ENCODE results near the gene KMT2A.
A peak's percentile ranks its signal among the peaks of the same experiment; 100 is the strongest.
"Not testable (repeated sequence)": the region's sequence is repeated elsewhere in the genome, so short reads cannot be mapped to it uniquely, and the experiment has no call there.

KMT2A gene

GRCh38 chr11:118435290-118435892 lies 901 bp upstream of the KMT2A start:
- peak; percentile 64 for DNase-seq

DNA sequence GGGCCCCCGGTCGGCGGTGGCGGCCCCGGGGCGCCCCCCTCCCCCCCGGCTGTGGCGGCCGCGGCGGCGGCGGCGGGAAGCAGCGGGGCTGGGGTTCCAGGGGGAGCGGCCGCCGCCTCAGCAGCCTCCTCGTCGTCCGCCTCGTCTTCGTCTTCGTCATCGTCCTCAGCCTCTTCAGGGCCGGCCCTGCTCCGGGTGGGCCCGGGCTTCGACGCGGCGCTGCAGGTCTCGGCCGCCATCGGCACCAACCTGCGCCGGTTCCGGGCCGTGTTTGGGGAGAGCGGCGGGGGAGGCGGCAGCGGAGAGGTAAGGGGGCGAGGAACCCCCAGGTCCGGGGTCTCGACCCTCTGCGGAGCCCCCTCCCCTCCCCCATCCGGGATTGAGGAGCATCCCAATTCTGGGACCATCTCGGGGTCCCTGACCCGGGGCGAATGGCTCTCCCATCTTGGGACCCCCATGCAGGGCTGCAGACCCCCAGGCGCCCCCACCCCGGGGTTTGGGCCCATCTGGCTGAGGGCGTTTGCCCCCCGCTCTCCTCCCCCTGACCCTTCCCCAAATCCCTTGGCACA lies 431 bp downstream of the KMT2A start:
- peak; percentile 49 for DNase-seq

DNA sequence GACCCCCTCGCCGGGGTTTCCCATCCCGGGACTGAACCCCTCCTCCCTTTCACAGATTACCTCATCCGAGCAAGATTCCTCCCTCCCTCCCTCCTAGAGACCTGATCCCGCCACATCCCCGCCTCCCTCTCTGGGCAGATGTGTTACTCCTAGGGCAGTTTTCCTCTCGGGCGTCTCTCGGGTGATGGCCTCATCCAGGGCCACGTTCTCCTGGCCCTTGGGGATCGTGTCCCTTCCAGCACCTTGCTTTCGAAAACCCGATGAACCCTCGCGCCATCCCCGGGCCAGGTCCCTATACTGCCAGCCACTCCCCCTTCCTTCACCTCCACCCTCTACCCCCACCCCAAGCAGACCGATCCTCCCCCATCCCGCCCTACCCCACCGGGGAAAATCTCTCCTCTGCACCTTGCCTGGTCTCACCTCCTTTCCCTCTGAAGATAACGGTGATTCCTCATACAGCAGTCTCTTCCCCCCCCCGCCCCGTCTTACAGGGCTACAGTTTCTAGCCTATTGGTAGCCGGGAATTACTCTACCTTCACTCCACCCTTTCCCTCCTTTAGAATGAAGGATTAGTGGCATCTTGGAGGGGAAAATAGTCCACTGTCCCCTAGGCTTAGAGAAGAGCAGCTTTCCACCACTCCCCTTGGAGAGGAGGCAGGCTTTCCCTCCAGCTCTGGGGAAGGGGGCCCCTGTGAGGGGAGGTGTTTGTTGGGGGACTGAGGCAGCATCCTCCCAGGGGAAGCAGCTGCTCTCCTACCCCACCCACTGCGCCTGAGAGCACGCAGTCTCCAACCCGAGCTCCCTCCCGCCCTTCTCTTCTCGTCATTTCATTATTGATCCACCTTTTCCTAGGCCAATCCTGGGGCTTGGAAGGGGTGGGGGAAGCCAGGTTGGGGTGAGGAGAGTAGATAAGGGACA lies 1.2 kb downstream of the KMT2A start:
- peak; percentile 50 for DNase-seq

DNA sequence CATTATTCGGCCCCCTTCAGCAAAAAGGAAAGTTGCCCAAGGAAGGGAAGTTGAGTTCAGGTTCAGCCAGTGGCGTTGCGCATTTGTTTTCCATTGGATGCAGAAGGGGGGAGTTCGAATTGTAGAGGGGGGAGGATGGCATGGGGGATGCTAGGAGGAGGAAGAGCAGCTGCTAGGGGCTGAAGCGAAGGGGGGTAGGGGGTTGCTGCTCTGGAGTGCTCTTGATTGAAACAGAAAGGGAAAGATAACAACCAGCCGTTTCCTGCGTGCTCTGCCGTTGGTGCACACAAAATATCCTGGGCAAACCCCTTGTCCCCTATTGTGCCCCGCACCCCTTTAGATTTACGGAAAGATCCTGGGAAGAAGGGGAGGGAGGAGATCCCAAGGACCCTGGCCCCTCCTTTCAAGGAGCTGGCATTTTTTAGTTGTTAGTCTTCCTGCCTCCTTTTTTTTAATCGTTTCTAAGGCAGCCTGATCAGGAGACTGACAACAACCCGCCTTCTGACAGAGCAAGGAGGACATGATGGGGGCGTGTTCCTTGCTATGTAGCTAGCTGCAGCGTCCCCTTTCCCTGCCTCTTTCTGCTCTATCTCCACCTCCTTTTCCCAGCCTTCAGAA lies 2.1 kb downstream of the KMT2A start:
- peak; percentile 51 for DNase-seq

GRCh38 chr11:118439646-118440045 lies 3.4 kb downstream of the KMT2A start:
- no peak for DNase-seq

DNA sequence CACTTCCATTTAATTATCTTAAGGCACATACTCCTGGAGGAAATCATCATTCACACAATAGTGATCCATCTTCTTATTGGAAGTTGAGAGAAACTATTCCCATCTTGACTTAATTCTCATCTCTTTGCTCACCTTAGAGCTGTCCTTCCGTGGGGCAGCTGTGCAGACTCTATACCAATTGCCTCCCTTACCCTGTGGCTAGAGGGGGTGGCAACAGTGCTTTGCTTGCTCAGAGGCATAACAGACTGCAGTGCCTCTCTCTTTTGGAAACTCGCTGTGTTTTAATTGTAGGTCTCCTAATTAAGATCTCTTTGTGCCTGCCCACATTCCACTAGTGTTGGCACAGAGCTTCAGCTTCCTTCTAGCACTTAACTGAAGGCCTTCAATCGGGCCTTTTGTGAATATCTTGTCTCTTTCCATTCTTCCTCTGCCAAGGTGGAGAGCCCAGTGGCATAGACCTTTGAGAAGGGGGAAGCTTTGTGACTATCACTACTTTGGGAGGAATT lies 5.5 kb downstream of the KMT2A start:
- peak; percentile 9 for DNase-seq

DNA sequence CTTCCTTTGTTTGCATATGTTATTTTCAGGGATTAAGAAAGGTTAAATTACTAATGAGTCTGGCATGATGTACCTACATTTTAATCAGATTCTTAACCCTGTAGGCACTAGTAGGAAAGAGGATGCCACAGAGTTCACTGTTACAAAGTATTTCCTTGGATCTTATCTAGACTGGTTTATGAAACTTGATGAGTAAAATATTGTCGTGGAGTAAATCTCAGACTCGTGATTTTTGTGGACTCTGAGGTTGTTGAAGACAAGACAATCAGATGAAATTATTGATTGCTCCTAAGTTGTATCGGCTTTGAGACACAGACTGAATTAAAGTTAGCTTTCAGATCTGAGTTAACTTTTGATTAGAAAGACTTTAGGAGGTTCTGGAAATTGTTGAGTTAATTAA lies 6.0 kb downstream of the KMT2A start:
- no peak for DNase-seq

- DNase-seq, result no peak
Measured at GRCh38 chr11:118442908-118443589, 6.8 kb downstream of the KMT2A start.

DNA sequence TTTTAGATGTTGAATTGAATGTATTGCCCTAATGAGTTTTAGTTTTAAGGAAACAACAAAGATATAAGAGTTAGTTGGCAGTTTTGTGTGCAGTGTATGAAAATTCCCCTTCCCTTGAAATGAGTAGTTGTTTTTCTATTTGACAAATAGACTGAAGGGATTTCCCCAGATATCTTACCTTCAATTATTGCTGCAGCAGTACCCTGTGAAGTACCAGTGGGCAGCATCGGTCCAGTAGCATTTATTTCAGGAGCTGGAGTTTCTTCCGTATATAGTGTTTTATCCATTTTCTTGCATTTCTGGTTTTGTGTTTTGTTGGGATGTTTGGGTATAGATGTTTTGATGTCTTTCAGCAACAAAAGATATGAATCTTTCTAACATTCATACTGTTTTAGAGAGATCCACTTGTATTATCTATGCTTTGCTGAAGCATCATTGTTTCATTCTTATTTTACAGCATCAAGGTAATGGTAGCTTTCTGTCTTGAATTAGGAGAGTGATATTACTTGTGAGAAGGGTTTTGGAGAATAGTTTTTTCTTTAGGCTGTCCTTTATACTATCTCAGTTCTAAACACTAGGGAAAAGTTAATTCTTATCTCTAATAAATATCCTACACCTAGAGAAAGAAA lies 7.4 kb downstream of the KMT2A start:
- no peak for DNase-seq

DNA sequence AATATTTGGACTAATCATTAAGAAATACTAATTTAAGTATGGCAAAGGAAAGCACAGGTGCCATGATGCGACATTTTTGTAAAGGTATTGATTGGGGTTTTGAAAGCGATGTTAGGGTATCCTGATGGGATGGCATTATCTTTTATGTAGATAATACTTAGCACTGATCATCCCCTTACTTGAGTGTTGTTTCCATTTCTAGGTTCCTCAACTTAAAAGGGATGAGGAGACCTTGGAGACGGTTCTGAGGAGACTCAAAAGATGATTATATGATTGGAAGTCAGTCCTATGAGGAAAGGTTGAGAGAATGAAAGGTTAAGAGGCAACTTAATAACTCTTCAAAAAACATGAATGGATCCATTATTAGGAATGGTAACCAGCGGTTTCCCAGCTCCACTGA lies 11.1 kb downstream of the KMT2A start:
- DNase-seq, result no peak

GRCh38 chr11:118448294-118448693 lies 12.0 kb downstream of the KMT2A start:
- DNase-seq, result no peak

DNA sequence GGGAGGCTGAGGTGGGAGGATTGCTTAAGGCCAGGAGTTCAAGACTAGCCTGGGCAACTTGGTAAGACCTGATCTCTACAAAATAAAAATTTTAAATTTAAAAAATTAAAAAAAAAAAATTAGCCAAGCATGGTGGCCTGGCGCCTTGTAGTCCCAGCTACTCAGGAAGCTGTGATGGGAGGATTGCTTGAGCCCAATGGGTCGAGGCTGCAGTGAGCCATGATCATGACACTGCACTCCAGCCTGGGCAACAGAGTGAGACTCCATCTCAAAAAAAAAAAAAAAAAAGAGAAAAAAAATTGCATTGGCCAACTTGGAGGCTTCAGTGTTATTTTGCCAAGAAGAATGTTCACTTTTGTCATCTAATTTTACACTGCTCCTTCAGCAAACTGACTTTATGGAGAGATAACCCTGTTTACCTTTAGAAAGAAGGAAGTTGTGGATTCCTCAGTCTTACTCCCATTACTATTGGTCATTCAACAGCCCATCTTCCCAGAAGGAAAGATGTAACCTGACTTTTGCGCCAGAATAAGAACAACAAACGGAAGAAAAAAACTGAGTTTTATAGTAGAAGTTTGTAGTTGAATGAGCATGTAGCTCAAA lies 13.1 kb downstream of the KMT2A start:
- DNase-seq, result no peak

DNA sequence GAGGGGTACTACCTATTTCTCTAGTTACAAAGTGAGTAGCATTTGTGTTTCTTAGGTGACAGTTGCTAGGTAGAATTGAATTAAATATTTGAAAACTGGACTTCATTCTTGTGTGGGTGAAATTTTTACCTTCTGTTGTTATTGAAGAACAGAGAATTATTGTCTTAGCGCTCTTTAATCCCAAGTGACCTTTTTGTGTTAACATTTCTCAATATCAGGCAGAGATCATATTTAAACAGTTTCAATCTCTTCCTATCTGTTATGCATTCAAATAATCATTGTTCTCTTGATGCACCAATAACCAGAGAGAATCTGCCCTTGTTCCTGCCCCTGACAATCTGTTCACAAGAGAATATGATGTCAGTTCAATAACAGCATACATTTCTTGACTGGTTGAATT lies 14.2 kb downstream of the KMT2A start:
- DNase-seq, result no peak

- no peak for DNase-seq
Measured at GRCh38 chr11:118462178-118462577, 25.9 kb downstream of the KMT2A start.

DNA sequence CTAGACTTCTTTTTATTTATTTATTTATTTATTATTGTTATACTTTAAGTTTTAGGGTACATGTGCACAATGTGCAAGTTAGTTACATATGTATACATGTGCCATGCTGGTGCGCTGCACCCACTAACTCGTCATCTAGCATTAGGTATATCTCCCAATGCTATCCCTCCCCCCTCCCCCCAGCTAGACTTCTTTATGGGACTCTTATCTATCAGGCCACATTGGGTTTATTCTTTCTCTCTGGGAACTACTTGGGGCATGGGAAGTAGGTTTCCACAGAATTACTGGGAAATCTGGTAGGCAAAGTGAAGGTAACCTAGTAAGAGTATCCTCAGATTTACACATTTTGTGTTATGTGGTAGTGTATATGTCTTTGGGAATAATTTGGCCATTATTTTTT lies 32.7 kb downstream of the KMT2A start:
- DNase-seq, result not testable (repeated sequence)

GRCh38 chr11:118471030-118471429 lies 34.7 kb downstream of the KMT2A start:
- DNase-seq, result no peak

- no peak for DNase-seq
Measured at GRCh38 chr11:118473537-118473936, 37.2 kb downstream of the KMT2A start.

DNA sequence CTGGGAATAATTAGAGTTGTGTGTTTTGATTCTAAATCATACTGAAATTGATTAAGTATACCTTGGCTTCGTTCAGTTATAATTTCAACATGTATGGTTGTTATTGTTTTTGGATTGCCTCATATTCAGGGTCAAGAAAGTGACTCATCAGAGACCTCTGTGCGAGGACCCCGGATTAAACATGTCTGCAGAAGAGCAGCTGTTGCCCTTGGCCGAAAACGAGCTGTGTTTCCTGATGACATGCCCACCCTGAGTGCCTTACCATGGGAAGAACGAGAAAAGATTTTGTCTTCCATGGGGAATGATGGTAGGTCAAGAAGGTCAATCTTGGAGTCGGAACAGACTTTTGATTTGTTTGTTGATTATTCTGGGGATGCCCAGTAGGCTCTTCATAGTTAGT lies 40.4 kb downstream of the KMT2A start:
- DNase-seq, result no peak

DNA sequence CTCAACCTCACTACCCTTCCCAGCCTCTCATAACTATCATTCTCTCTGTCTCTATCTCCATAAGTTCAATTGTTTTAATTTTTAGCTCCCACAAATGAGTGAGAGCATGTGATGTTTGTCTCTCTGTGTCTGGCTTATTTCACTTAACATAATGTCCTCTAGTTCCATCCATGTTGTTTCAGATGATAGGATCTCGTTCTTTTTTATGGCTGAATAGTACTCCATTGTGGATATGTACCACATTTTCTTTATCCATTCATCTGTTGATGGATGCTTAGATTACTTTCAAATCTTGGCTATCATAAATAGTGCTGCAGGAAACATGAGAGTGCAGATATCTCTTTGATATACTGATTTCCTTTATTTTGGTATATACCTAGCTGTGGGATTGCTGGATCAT lies 44.9 kb downstream of the KMT2A start:
- DNase-seq, result not testable (repeated sequence)

GRCh38 chr11:118484405-118484804 lies 48.1 kb downstream of the KMT2A start:
- no peak for DNase-seq

- no peak for DNase-seq
Measured at GRCh38 chr11:118485273-118485672, 49.0 kb downstream of the KMT2A start.
